IMR-90 (cell line): ENCODE measurements around the gene DIPK1A. TPM values are rescaled to one million over a fixed set of nuclear protein-coding genes. Genes with fewer than 3 reads are reported as not detected.
"Not testable (repeated sequence)": the region's sequence is repeated elsewhere in the genome, so short reads cannot be mapped to it uniquely, and the experiment has no call there.

ENCODE experiments used
- ATAC-seq: fragments of 200-7000 bp; cut with Tn5 transposase; 2 replicates; pipeline ENCODE4 v1.9.1; 2020; ENCODE audit warnings: low read depth, mild to moderate bottlenecking, moderate library complexity
- BruUV-seq: library from RNA; stranded (reverse); fragments of 400-500 nt; replicated peaks from 2 replicates; lab custom pipeline; 2021; lab: Mats Ljungman, UMichigan
- CTCF ChIA-PET: fragments of 300-600 bp; formaldehyde crosslinking; extraction: SDS; loops from one replicate; lab custom pipeline; 2021; ENCODE audit warnings: antibody characterized with exemption; lab: Yijun Ruan, JAX
- POLR2A ChIA-PET: fragments of 300-600 bp; sonication (Branson Sonifier 250); formaldehyde crosslinking; loops from one replicate; lab custom pipeline; 2022; ENCODE audit warnings: antibody characterized with exemption; ENCODE audit not compliant: unreplicated experiment; lab: Charles Lee
- DNase-seq: peaks from one replicate; pipeline ENCODE4 v3.0.0; 2013
- H2AFZ ChIP-seq: replicated peaks from 2 replicates; pipeline ENCODE3; 2013; ENCODE audit warnings: low read length, mild to moderate bottlenecking; ENCODE audit not compliant: poor library complexity
- H2AK5ac ChIP-seq: 2 replicates; pipeline ENCODE4 v1.6.1; 2013; ENCODE audit warnings: low read depth, low read length, inconsistent platforms
- H2AK9ac ChIP-seq: replicated peaks from 2 replicates; pipeline ENCODE3; 2013; ENCODE audit warnings: mild to moderate bottlenecking, low read depth, low read length, moderate library complexity; ENCODE audit not compliant: poor library complexity
- H2BK120ac ChIP-seq: 2 replicates; pipeline ENCODE4 v1.6.1; 2013; ENCODE audit warnings: low read depth, low read length, inconsistent platforms
- H2BK15ac ChIP-seq: 3 replicates; pipeline ENCODE4 v1.6.1; 2013; ENCODE audit warnings: low read depth, low read length, inconsistent platforms
- H2BK20ac ChIP-seq: 2 replicates; pipeline ENCODE4 v1.6.1; 2013; ENCODE audit warnings: low read depth, mild to moderate bottlenecking, inconsistent platforms, low read length, moderate library complexity
- H2BK5ac ChIP-seq: 2 replicates; pipeline ENCODE4 v1.6.1; 2013; ENCODE audit warnings: mild to moderate bottlenecking, low read depth, low read length, inconsistent platforms; ENCODE audit not compliant: poor library complexity, severe bottlenecking
- H3K14ac ChIP-seq: replicated peaks from 2 replicates; pipeline ENCODE4 v1.6.1; 2013; ENCODE audit warnings: low read depth, low read length, inconsistent platforms
- H3K18ac ChIP-seq: 2 replicates; pipeline ENCODE4 v1.6.1; 2013; ENCODE audit warnings: low read depth, low read length, control low read depth
- H3K23ac ChIP-seq: 2 replicates; pipeline ENCODE4 v1.6.1; 2013; ENCODE audit warnings: low read depth, low read length, inconsistent platforms
- H3K27ac ChIP-seq: 2 replicates; pipeline ENCODE4 v1.5.1; 2013; ENCODE audit warnings: mild to moderate bottlenecking, control low read depth, low read length; ENCODE audit not compliant: insufficient read depth
- H3K27me3 ChIP-seq: 2 replicates; pipeline ENCODE4 v1.6.1; 2013; ENCODE audit warnings: low read length; ENCODE audit not compliant: control insufficient read depth, insufficient read depth
- H3K36me3 ChIP-seq: 2 replicates; pipeline ENCODE4 v1.6.1; 2013; ENCODE audit warnings: low read length, mixed read lengths; ENCODE audit not compliant: control insufficient read depth, insufficient read depth
- H3K4ac ChIP-seq: 2 replicates; pipeline ENCODE4 v1.6.1; 2013; ENCODE audit warnings: low read depth, low read length, inconsistent platforms
- H3K4me1 ChIP-seq: 2 replicates; pipeline ENCODE4 v1.6.1; 2013; ENCODE audit warnings: low read length, mixed read lengths; ENCODE audit not compliant: control insufficient read depth, insufficient read depth
- H3K4me2 ChIP-seq: 2 replicates; pipeline ENCODE4 v1.6.1; 2013; ENCODE audit warnings: low read depth, mild to moderate bottlenecking, control low read depth, low read length, moderate library complexity
- H3K4me3 ChIP-seq: 2 replicates; pipeline ENCODE4 v1.5.1; 2013; ENCODE audit warnings: low read depth, mild to moderate bottlenecking, control low read depth, low read length, moderate library complexity; ENCODE audit not compliant: insufficient read depth
- H3K56ac ChIP-seq: 2 replicates; pipeline ENCODE4 v1.6.1; 2013; ENCODE audit warnings: low read length, inconsistent platforms; ENCODE audit not compliant: insufficient read depth; ENCODE audit errors: extremely low read depth
- H3K79me1 ChIP-seq, 2 experiments: 2 replicates each; pipeline ENCODE4 v1.6.1; 2013; ENCODE audit warnings: low read length in 2 of 2, inconsistent platforms in 1 of 2, low read depth in 1 of 2
- H3K9ac ChIP-seq: 2 replicates; pipeline ENCODE4 v1.6.1; 2013; ENCODE audit warnings: low read depth, low read length, control low read depth
- H3K9me1 ChIP-seq: 2 replicates; pipeline ENCODE4 v1.6.1; 2013; ENCODE audit warnings: low read length, inconsistent platforms; ENCODE audit not compliant: insufficient read depth
- H3K9me3 ChIP-seq: 2 replicates; pipeline ENCODE4 v1.6.1; 2013; ENCODE audit warnings: low read length; ENCODE audit not compliant: control insufficient read depth, insufficient read depth
- H4K20me1 ChIP-seq: 2 replicates; pipeline ENCODE4 v1.6.1; 2013; ENCODE audit warnings: low read length, inconsistent platforms; ENCODE audit not compliant: insufficient read depth
- H4K5ac ChIP-seq: 2 replicates; pipeline ENCODE4 v1.6.1; 2013; ENCODE audit warnings: mild to moderate bottlenecking, low read depth, low read length, control low read depth
- H4K8ac ChIP-seq, 2 experiments: 2 replicates each; pipeline ENCODE4 v1.6.1; 2013; ENCODE audit warnings: low read depth in 2 of 2, low read length in 2 of 2, control low read depth in 1 of 2, inconsistent platforms in 1 of 2
- H4K91ac ChIP-seq: 2 replicates; pipeline ENCODE4 v1.6.1; 2013; ENCODE audit warnings: low read depth, low read length, inconsistent platforms; ENCODE audit not compliant: insufficient read depth
- MAZ ChIP-seq: IDR thresholded peaks from 2 replicates; pipeline ENCODE4 v1.6.1; 2012; ENCODE audit warnings: low read depth, mild to moderate bottlenecking, low read length, improper control_type of control experiment, moderate library complexity, borderline replicate concordance
- MXI1 ChIP-seq: IDR thresholded peaks from 2 replicates; pipeline ENCODE4 v1.6.1; 2012; ENCODE audit warnings: low read depth, mild to moderate bottlenecking, low read length, moderate library complexity, borderline replicate concordance
- NFE2L2 ChIP-seq: fragments of 150-350 bp; IDR thresholded peaks from 2 replicates; pipeline ENCODE4 v1.6.1; 2016; ENCODE audit warnings: low read depth, mild to moderate bottlenecking, low read length
- POLR2A ChIP-seq: IDR thresholded peaks from 2 replicates; pipeline ENCODE4 v1.6.1; 2012; ENCODE audit warnings: mild to moderate bottlenecking, low read depth, low read length
- RCOR1 ChIP-seq: IDR thresholded peaks from 2 replicates; pipeline ENCODE4 v1.6.1; 2012; ENCODE audit warnings: mild to moderate bottlenecking, low read length, improper control_type of control experiment; ENCODE audit not compliant: insufficient replicate concordance
- RFX5 ChIP-seq: IDR thresholded peaks from 2 replicates; pipeline ENCODE4 v1.8.0; 2012; ENCODE audit warnings: low read depth, mild to moderate bottlenecking, low read length, moderate library complexity
- SMC3 ChIP-seq: fragments of 150-350 bp; IDR thresholded peaks from 2 replicates; pipeline ENCODE4 v1.6.1; 2016; ENCODE audit warnings: low read depth, mild to moderate bottlenecking, antibody characterized with exemption, low read length, moderate library complexity
- WGBS, 2 experiments: methylation state at CpG; one replicate each; pipeline versions ENCODE4 v1.1.5 to v1.1.7; 2013; ENCODE audit warnings: missing lambda C conversion rate in 2 of 2; ENCODE audit not compliant: insufficient read length in 1 of 2; ENCODE audit errors: extremely low coverage in 2 of 2; 5-methylcytosine and 5-hydroxymethylcytosine counted together
- dilution Hi-C: fragments of 300-500 bp; cut with HindIII; formaldehyde crosslinking; loops from one replicate; pipeline ENCODE4 v1.14.3; 2018; ENCODE audit warnings: low sequenced_read_pairs; ENCODE audit not compliant: unreplicated experiment
- in situ Hi-C: fragments of 300-500 bp; cut with MboI; formaldehyde crosslinking; loops from 3 replicates; pipeline ENCODE4 v1.14.3; 2019; ENCODE audit warnings: low sequenced_read_pairs, inconsistent platforms, mixed read lengths
- intact Hi-C: fragments of 100-400 bp; cut with micrococcal nuclease; formaldehyde crosslinking; loops from 2 replicates; pipeline ENCODE4 v1.10.0; 2022
- polyA plus RNA-seq, 3 experiments: library from polyadenylated mRNA; depleted of rRNA; stranded (reverse); fragments of >200 nt; gene quantifications; 2 replicates each; pipeline ENCODE4 v1.2.3, GENCODE V29; 2012; ENCODE audit warnings: low replicate concordance in 1 of 3
- total RNA-seq: library from RNA; depleted of rRNA; stranded (reverse); fragments of >200 nt; gene quantifications from 2 replicates; pipeline ENCODE4 v1.2.3, GENCODE V29; 2012

DIPK1A gene
- total and polyA plus RNA-seq, 2 of the 4 experiments (the other 2 are of a cell fraction): 4.7 to 5.7 TPM

DNA sequence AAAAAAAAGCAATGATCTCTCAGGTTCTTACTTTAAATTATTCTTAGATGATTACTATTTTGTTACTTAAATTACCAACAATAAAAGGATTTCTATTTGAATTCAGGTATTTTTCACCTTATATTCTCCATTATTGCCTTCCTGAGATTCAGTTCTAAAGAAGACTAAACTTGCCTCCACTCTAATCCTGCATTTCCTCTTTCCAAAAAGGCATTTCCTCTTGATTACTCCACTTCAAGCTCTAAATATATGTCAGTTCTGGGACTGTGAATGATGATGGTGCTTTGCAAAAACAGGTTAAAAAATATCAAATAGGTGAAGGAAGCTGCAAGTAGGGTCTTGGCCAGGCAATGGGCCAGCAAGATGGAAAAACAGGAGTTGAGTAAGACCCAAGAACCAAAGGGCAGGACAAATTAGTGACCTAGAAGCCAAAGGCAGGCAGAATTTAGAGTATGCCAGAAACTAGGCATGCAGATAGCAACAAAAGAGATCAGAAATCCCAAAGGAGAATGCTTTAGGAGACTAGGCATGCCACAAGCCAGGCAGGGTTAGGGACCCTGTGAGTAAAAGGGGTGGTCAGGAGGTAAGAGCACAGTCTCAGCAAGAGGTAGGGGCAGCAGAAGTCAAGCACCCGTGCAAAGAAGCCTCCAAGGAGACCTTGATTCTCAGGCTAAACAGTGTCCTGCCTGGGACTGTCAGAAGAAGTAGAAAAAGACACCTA is 11.3 kb upstream of the DIPK1A start:
- ATAC-seq (no peak), DNase-seq (no peak)
- TF ChIP-seq SMC3 (no peak), MAZ (no peak), MXI1 (no peak), NFE2L2 (no peak), RFX5 (no peak), RCOR1 (no peak), POLR2A (no peak)
- Histone ChIP-seq H3K4ac (no peak overlapping the region), H4K8ac (no peak overlapping the region), H3K36me3 (no peaks in the 10 kb centered on the region), H3K56ac (no peak overlapping the region), H4K91ac (no peak overlapping the region), H4K20me1 (no peaks in the 10 kb centered on the region), H2BK15ac (no peak overlapping the region), H3K79me1 (no peaks in the 10 kb centered on the region), H3K27me3 (peaks cover 23% of the 10 kb centered on the region), H3K18ac (no peak overlapping the region), H3K14ac (no peak overlapping the region), H2BK20ac (no peak overlapping the region), H2AFZ (no peak overlapping the region), H3K9me3 (no peaks in the 10 kb centered on the region), H3K27ac (no peak overlapping the region), H2BK120ac (no peak overlapping the region), H3K23ac (no peak overlapping the region), H3K4me1 (peaks cover 1% of the 10 kb centered on the region; the same call in 1 of the 2 replicates), H4K5ac (no peak overlapping the region), H3K9ac (no peak overlapping the region), H3K9me1 (no peaks in the 10 kb centered on the region), H3K4me3 (no peak overlapping the region), H2BK5ac (no peak overlapping the region), H2AK9ac (no peak overlapping the region), H2AK5ac (no peak overlapping the region), H3K4me2 (no peak overlapping the region)
- ChIA-PET CTCF (interaction anchor here (0.9 kb wide), 1 partner anchor 21 kb away, joined by 4 read pairs; no protein-coding TSS in a partner anchor), POLR2A (no interaction called here)
- intact Hi-C loops: no loop called here
- no TSS peak for BruUV-seq
- dilution Hi-C loops: no loop called here
- 33% methylated on average over 1 of the region's 1 CpG; no CpG with 5 or more reads in 1 of the 2 experiments for WGBS, 2 experiments
- in situ Hi-C loops: no loop called here

- not testable (repeated sequence) for H2BK20ac ChIP-seq
Observed at GRCh38 chr1:92971932-92972331, 10.7 kb upstream of the DIPK1A start.

More at GRCh38 chr1:92971932-92972331, 10.7 kb upstream of the DIPK1A start:
- H2AFZ ChIP-seq, H3K56ac ChIP-seq, H2AK9ac ChIP-seq, H4K8ac ChIP-seq, H3K9me3 ChIP-seq, H3K14ac ChIP-seq, BruUV-seq, H3K79me1 ChIP-seq, H2AK5ac ChIP-seq, H3K27ac ChIP-seq, H2BK5ac ChIP-seq, DNase-seq, POLR2A ChIA-PET, H4K91ac ChIP-seq, H3K23ac ChIP-seq, dilution Hi-C loops, H3K36me3 ChIP-seq, intact Hi-C loops, H3K4me3 ChIP-seq, H2BK15ac ChIP-seq, H3K4me1 ChIP-seq, H2BK120ac ChIP-seq, H4K5ac ChIP-seq, H3K9me1 ChIP-seq, H3K4ac ChIP-seq, H3K18ac ChIP-seq, CTCF ChIA-PET, H4K20me1 ChIP-seq, ATAC-seq, H3K9ac ChIP-seq, in situ Hi-C loops, H3K4me2 ChIP-seq: not testable (repeated sequence)
- WGBS, 2 experiments: 27% methylated on average over 3 of the region's 6 CpGs; no CpG with 5 or more reads in 1 of the 2 experiments
- H3K27me3 ChIP-seq: peaks cover 23% of the 10 kb centered on the region
